HepG2 (cell line): ENCODE measurements around the gene CSE1L. TPM values are rescaled to one million over a fixed set of nuclear protein-coding genes. Genes with fewer than 3 reads are reported as not detected.

Experiments
- ATAC-seq: fragments of 200-7000 bp; cut with Tn5 transposase; 3 replicates; pipeline ENCODE4 v1.9.1; 2020; ENCODE audit warnings: mild to moderate bottlenecking, moderate library complexity
- BruUV-seq: library from RNA; stranded (reverse); fragments of 400-500 nt; replicated peaks from 2 replicates; lab custom pipeline; 2021; lab: Mats Ljungman, UMichigan
- CTCF ChIA-PET: fragments of 300-600 bp; formaldehyde crosslinking; extraction: SDS; loops from one replicate; lab custom pipeline; 2021; ENCODE audit warnings: low total read pairs, inconsistent platforms, low intra/inter-chr PET ratio; lab: Yijun Ruan, JAX
- POLR2A ChIA-PET: fragments of 350-600 bp; sonication (Branson Sonifier 250); formaldehyde crosslinking; loops from one replicate; lab custom pipeline; 2020; ENCODE audit warnings: antibody characterized with exemption, inconsistent platforms; lab: Yijun Ruan, JAX
- DNase-seq: peaks from one replicate; pipeline ENCODE4 v3.0.0-alpha.2; 2015; ENCODE audit warnings: low spot score
- FAIRE-seq: peaks from 3 replicates; lab custom pipeline; 2011; peaks lifted over from hg19 to GRCh38; lab: Jason Lieb, UNC
- H2AFZ ChIP-seq: one replicate; pipeline ENCODE4 v1.6.1; 2011; ENCODE audit warnings: low read length, inconsistent platforms
- H3K27ac ChIP-seq: fragments of 300-600 bp; 3 replicates; pipeline ENCODE4 v1.8.0; 2011; ENCODE audit warnings: mixed run types, mild to moderate bottlenecking, mixed read lengths, low read length, inconsistent platforms; ENCODE audit not compliant: insufficient read depth; ENCODE audit errors: extremely low read length
- H3K27me3 ChIP-seq, 2 experiments: fragments of 200-600 bp in 1 of 2; 2 replicates in 1 of 2; 3 replicates in 1 of 2; pipeline versions ENCODE4 v1.6.0 to v1.8.0; 2011; ENCODE audit warnings: low read length in 2 of 2, mild to moderate bottlenecking in 2 of 2, moderate library complexity in 2 of 2, inconsistent platforms in 1 of 2; ENCODE audit not compliant: insufficient read depth in 2 of 2, control insufficient read depth in 1 of 2
- H3K36me3 ChIP-seq, 2 experiments: fragments of 200-600 bp in 1 of 2; replicated peaks in 1 of 2; 2 replicates in 1 of 2; 3 replicates in 1 of 2; pipeline versions ENCODE4 v1.5.1 to v1.8.0; 2011; ENCODE audit warnings: low read length in 2 of 2, inconsistent platforms in 1 of 2; ENCODE audit not compliant: insufficient read depth in 2 of 2, control insufficient read depth in 1 of 2
- H3K4me1 ChIP-seq: 2 replicates; pipeline ENCODE4 v1.5.1; 2012; ENCODE audit warnings: low read length, inconsistent platforms; ENCODE audit not compliant: insufficient read depth
- H3K4me2 ChIP-seq: 2 replicates; pipeline ENCODE4 v1.6.0; 2011; ENCODE audit warnings: low read depth, low read length, inconsistent platforms
- H3K4me3 ChIP-seq, 3 experiments: fragments of 200-600 bp in 1 of 3; sonication (generic), shearing (Covaris generic) in 1 of 3; replicated peaks in 1 of 3; 2 replicates each; pipeline ENCODE4 v1.5.1; 2011 to 2016; ENCODE audit warnings: low read length in 3 of 3, inconsistent platforms in 2 of 3, low read depth in 2 of 3, mild to moderate bottlenecking in 2 of 3, control low read depth in 1 of 3, mixed read lengths in 1 of 3; ENCODE audit not compliant: insufficient read depth in 1 of 3
- H3K79me2 ChIP-seq: one replicate; pipeline ENCODE4 v1.6.1; 2011; ENCODE audit warnings: low read length, inconsistent platforms; ENCODE audit not compliant: insufficient read depth
- H3K9ac ChIP-seq: 2 replicates; pipeline ENCODE4 v1.6.0; 2011; ENCODE audit warnings: mild to moderate bottlenecking, low read depth, low read length, inconsistent platforms; ENCODE audit not compliant: insufficient read depth
- H3K9me3 ChIP-seq: 2 replicates; pipeline ENCODE4 v1.5.1; 2012; ENCODE audit warnings: mild to moderate bottlenecking, low read length
- H4K20me1 ChIP-seq: 2 replicates; pipeline ENCODE4 v1.6.0; 2011; ENCODE audit warnings: inconsistent platforms, mild to moderate bottlenecking, low read length, moderate library complexity; ENCODE audit not compliant: insufficient read depth
- ARID5B ChIP-seq: IDR thresholded peaks from 2 replicates; pipeline ENCODE4 v1.4.0; 2020; ENCODE audit warnings: mild to moderate bottlenecking, missing genetic modification reagents
- ARNT2 ChIP-seq: sonication (generic); formaldehyde crosslinking; IDR thresholded peaks from 2 replicates; pipeline ENCODE4 v1.8.0; 2022; ENCODE audit warnings: mild to moderate bottlenecking, low read depth, missing genetic modification reagents, moderate library complexity
- HES4 ChIP-seq: sonication (generic); formaldehyde crosslinking; IDR thresholded peaks from 2 replicates; pipeline ENCODE4 v1.9.0; 2021; ENCODE audit warnings: mild to moderate bottlenecking, missing genetic modification reagents, borderline replicate concordance
- MIXL1 ChIP-seq: IDR thresholded peaks from 2 replicates; pipeline ENCODE4 v1.6.1; 2016
- RAD21 ChIP-seq: fragments of 450-650 bp; formaldehyde crosslinking; IDR thresholded peaks from 2 replicates; pipeline ENCODE4 v1.5.0; 2020; ENCODE audit warnings: mild to moderate bottlenecking
- TEAD3 ChIP-seq: optimal IDR thresholded peaks from 2 replicates; pipeline ENCODE3; 2016; ENCODE audit warnings: borderline replicate concordance
- TEF ChIP-seq: sonication (generic); formaldehyde crosslinking; IDR thresholded peaks from 2 replicates; pipeline ENCODE4 v1.5.0; 2020; ENCODE audit warnings: missing genetic modification reagents
- ZBTB34 ChIP-seq: sonication (generic); formaldehyde crosslinking; IDR thresholded peaks from 2 replicates; pipeline ENCODE4 v1.8.0; 2022; ENCODE audit warnings: mild to moderate bottlenecking, missing genetic modification reagents
- ZBTB37 ChIP-seq: sonication (generic); formaldehyde crosslinking; IDR thresholded peaks from 2 replicates; pipeline ENCODE4 v1.4.0; 2020; ENCODE audit warnings: mild to moderate bottlenecking, missing genetic modification reagents
- ZNF512 ChIP-seq: sonication (generic); formaldehyde crosslinking; IDR thresholded peaks from 2 replicates; pipeline ENCODE4 v1.4.0; 2020; ENCODE audit warnings: mild to moderate bottlenecking, missing genetic modification reagents
- ZNF552 ChIP-seq: sonication (generic); formaldehyde crosslinking; IDR thresholded peaks from 2 replicates; pipeline ENCODE4 v1.9.0; 2022; ENCODE audit warnings: missing genetic modification reagents, mild to moderate bottlenecking, borderline replicate concordance
- ZNF724P ChIP-seq: sonication (generic); formaldehyde crosslinking; IDR thresholded peaks from 2 replicates; pipeline ENCODE4 v1.8.0; 2022; ENCODE audit warnings: missing genetic modification reagents, borderline replicate concordance
- WGBS: methylation state at CpG from one replicate; pipeline ENCODE4 v1.1.6; 2017; ENCODE audit warnings: low lambda C conversion rate; 5-methylcytosine and 5-hydroxymethylcytosine counted together
- in situ Hi-C: cut with HindIII; loops from 2 replicates; pipeline ENCODE4 v1.10.0; 2017; ENCODE audit warnings: low pct_unique_long_range_greater_than_20kb; ENCODE audit not compliant: extremely low pct_ligation_motif_present
- intact Hi-C: fragments of 100-400 bp; cut with micrococcal nuclease; formaldehyde crosslinking; loops from one replicate; pipeline ENCODE4 v1.10.0; 2022; ENCODE audit not compliant: unreplicated experiment
- polyA plus RNA-seq, 8 experiments: library from polyadenylated mRNA; depleted of rRNA in 3 of 8; stranded (reverse) in 7 of 8; unstranded in 1 of 8; fragments of >200 nt; fragmentation: Illumina TruSeq in 4 of 8; extraction: Trizol in 4 of 8; gene quantifications; 2 replicates each; pipeline versions ENCODE4 v1.2.1 to v1.2.3, GENCODE V29; 2011 to 2016; ENCODE audit warnings: low read depth in 4 of 8, missing spikeins in 1 of 8, mixed read lengths in 1 of 8; ENCODE audit not compliant: insufficient read depth in 1 of 8
- total RNA-seq, 5 experiments: library from RNA; depleted of rRNA; stranded (reverse); fragments of >200 nt; fragmentation: Illumina TruSeq; extraction: Trizol; gene quantifications; 2 replicates each; pipeline ENCODE4 v1.2.3, GENCODE V29; 2016; ENCODE audit warnings: low read depth in 1 of 5

Gene CSE1L
- total and polyA plus RNA-seq, 2 of the 13 experiments (the other 11 are each of a cell fraction or from before 2014, with no cell fraction given), result 56.9 to 258 TPM

GRCh38 chr20:49045440-49046086, 549 bp upstream of the CSE1L start (continued):
- 0 out of 2 replicates have a peak, but pooled peaks have one; percentile 47 for TF ChIP-seq ZNF512 (CRISPR knock-in tag)

- 37% methylated on average over 1 of the region's 1 CpG for WGBS
- peaks cover 86% of the 10 kb centered on the region for H3K4me1 ChIP-seq
- H3K9me3 ChIP-seq, result no peaks in the 10 kb centered on the region
- peak overlapping the region; percentile 48 for H3K27ac ChIP-seq
- ChIA-PET POLR2A (interaction anchor here (0.6 kb wide), 1 partner anchor 55 kb away, joined by 3 read pairs; no protein-coding TSS in a partner anchor), CTCF (no interaction called here)
- no TSS peak for BruUV-seq
- H3K79me2 ChIP-seq, result peaks cover 99% of the 10 kb centered on the region
- no peak overlapping the region for H2AFZ ChIP-seq
- in situ Hi-C loops (no loop called here), intact Hi-C loops (loop anchor here (2.0 to 5.0 kb wide), 2 partner anchors 24 to 45 kb away; no protein-coding TSS in a partner anchor)
- peak overlapping the region; percentile 0; the same call in 1 of the 2 replicates for H3K9ac ChIP-seq
- H4K20me1 ChIP-seq, result peaks cover 63% of the 10 kb centered on the region
- no peak overlapping the region for H3K4me3 ChIP-seq
- peaks cover 6 to 45% of the 10 kb centered on the region in 2 experiments for H3K36me3 ChIP-seq
- DNase-seq (peak; percentile 81), FAIRE-seq (no peak), ATAC-seq (peak; percentile 82)
- H3K4me2 ChIP-seq, result peak overlapping the region; percentile 25
- no peaks in the 10 kb centered on the region; a peak in 1 of 5 replicates for H3K27me3 ChIP-seq
- TF ChIP-seq ZNF552 (CRISPR knock-in tag) (no peak), TEF (no peak), ZBTB34 (CRISPR knock-in tag) (peak; percentile 75), MIXL1 (CRISPR knock-in tag) (0 out of 2 replicates have a peak, but pooled peaks have one; percentile 51), TEAD3 (CRISPR knock-in tag) (peak; percentile 96), ARNT2 (CRISPR knock-in tag) (0 out of 2 replicates have a peak, but pooled peaks have one; percentile 39), RAD21 (CRISPR knock-in tag) (peak; percentile 34), ARID5B (CRISPR knock-in tag) (peak; percentile 23; the same call in 1 of the 2 replicates), HES4 (CRISPR knock-in tag) (no peak), ZNF724P (0 out of 2 replicates have a peak, but pooled peaks have one; percentile 38), ZBTB37 (peak; percentile 92)
Observed at GRCh38 chr20:49052334-49052733, 6.2 kb downstream of the CSE1L start.
